H1 (cell line): ENCODE measurements around the gene VIT. TPM values are rescaled to one million over a fixed set of nuclear protein-coding genes. Genes with fewer than 3 reads are reported as not detected.
A peak's percentile ranks its signal among the peaks of the same experiment; 100 is the strongest.

Experiments used
- CTCF ChIA-PET: fragments of 300-600 bp; sonication (Branson Sonifier 250); formaldehyde crosslinking; loops from one replicate; lab custom pipeline; 2021; ENCODE audit not compliant: partially characterized antibody; lab: Charles Lee
- POLR2A ChIA-PET: fragments of 300-600 bp; sonication (Branson Sonifier 250); formaldehyde crosslinking; loops from one replicate; lab custom pipeline; 2021; ENCODE audit warnings: inconsistent platforms; ENCODE audit not compliant: partially characterized antibody; lab: Charles Lee
- DNase-seq, 2 experiments: peaks; one replicate each; pipeline versions ENCODE4 v3.0.0 to v3.0.0-alpha.2; 2010 to 2022; ENCODE audit warnings: low spot score in 2 of 2, low read depth in 1 of 2, mixed read lengths in 1 of 2
- FAIRE-seq: peaks from 2 replicates; lab custom pipeline; 2011; peaks lifted over from hg19 to GRCh38; lab: Jason Lieb, UNC
- H2AFZ ChIP-seq: 2 replicates; pipeline ENCODE4 v1.8.1; 2012; ENCODE audit warnings: low read length, inconsistent platforms
- H2AK5ac ChIP-seq: 2 replicates; pipeline ENCODE4 v1.6.1; 2013; ENCODE audit warnings: low read depth, low read length
- H2BK120ac ChIP-seq: replicated peaks from 2 replicates; pipeline ENCODE3; 2013; ENCODE audit warnings: low read depth, low read length, inconsistent platforms
- H2BK12ac ChIP-seq: 2 replicates; pipeline ENCODE4 v1.6.1; 2013; ENCODE audit warnings: low read depth, low read length
- H2BK15ac ChIP-seq: 2 replicates; pipeline ENCODE4 v1.6.1; 2013; ENCODE audit warnings: low read length
- H2BK20ac ChIP-seq: 2 replicates; pipeline ENCODE4 v1.6.1; 2013; ENCODE audit warnings: low read length
- H2BK5ac ChIP-seq: 2 replicates; pipeline ENCODE4 v1.6.1; 2013; ENCODE audit warnings: low read depth, low read length
- H3K14ac ChIP-seq: 2 replicates; pipeline ENCODE4 v1.6.1; 2013; ENCODE audit warnings: inconsistent platforms; ENCODE audit not compliant: insufficient read length
- H3K18ac ChIP-seq: 2 replicates; pipeline ENCODE4 v1.6.1; 2013; ENCODE audit warnings: low read length; ENCODE audit errors: extremely low read depth
- H3K23ac ChIP-seq: 2 replicates; pipeline ENCODE4 v1.6.1; 2013; ENCODE audit warnings: inconsistent platforms; ENCODE audit not compliant: insufficient read length
- H3K23me2 ChIP-seq: 2 replicates; pipeline ENCODE4 v1.6.1; 2013; ENCODE audit warnings: low read depth, low read length
- H3K27ac ChIP-seq: 2 replicates; pipeline ENCODE4 v1.6.1; 2011; ENCODE audit warnings: low read depth, low read length, inconsistent platforms
- H3K27me3 ChIP-seq, 4 experiments: replicated peaks in 1 of 4; 1 replicate in 1 of 4; 2 replicates in 3 of 4; pipeline versions ENCODE4 v1.6.1 to v1.8.1; 2011 to 2013; ENCODE audit warnings: low read length in 3 of 4, mild to moderate bottlenecking in 3 of 4, inconsistent platforms in 2 of 4, mixed read lengths in 2 of 4, moderate library complexity in 1 of 4; ENCODE audit not compliant: control insufficient read depth in 3 of 4, insufficient read depth in 3 of 4; ENCODE audit errors: extremely low read depth in 1 of 4
- H3K36me3 ChIP-seq, 4 experiments: 2 replicates each; pipeline versions ENCODE4 v1.6.1 to v1.8.1; 2011 to 2013; ENCODE audit warnings: mild to moderate bottlenecking in 4 of 4, low read length in 3 of 4, moderate library complexity in 2 of 4, control low read depth in 1 of 4, inconsistent platforms in 1 of 4; ENCODE audit not compliant: insufficient read depth in 4 of 4, control insufficient read depth in 2 of 4
- H3K4ac ChIP-seq: replicated peaks from 2 replicates; pipeline ENCODE3; 2013; ENCODE audit warnings: low read length, low read depth, mixed read lengths, inconsistent platforms; ENCODE audit not compliant: insufficient read length
- H3K4me1 ChIP-seq, 4 experiments: replicated peaks in 1 of 4; 1 replicate in 1 of 4; 2 replicates in 3 of 4; pipeline versions ENCODE4 v1.6.1 to v1.8.1; 2011 to 2013; ENCODE audit warnings: low read length in 3 of 4, inconsistent platforms in 2 of 4, mixed read lengths in 1 of 4; ENCODE audit not compliant: insufficient read depth in 4 of 4, control insufficient read depth in 3 of 4
- H3K4me2 ChIP-seq, 2 experiments: 2 replicates each; pipeline versions ENCODE4 v1.6.1 to v1.8.1; 2011 to 2013; ENCODE audit warnings: low read depth in 2 of 2, low read length in 2 of 2, control low read depth in 1 of 2, inconsistent platforms in 1 of 2, mild to moderate bottlenecking in 1 of 2; ENCODE audit not compliant: insufficient read depth in 1 of 2
- H3K4me3 ChIP-seq, 4 experiments: fragments of 200-600, 300-600 bp in 1 of 4; sonication (generic), shearing (Covaris generic), sonication (Bioruptor Twin) in 1 of 4; 2 replicates each; pipeline versions ENCODE4 v1.5.1 to v1.8.1; 2011 to 2016; ENCODE audit warnings: low read length in 4 of 4, low read depth in 3 of 4, control low read depth in 2 of 4, inconsistent platforms in 2 of 4, mild to moderate bottlenecking in 2 of 4, mixed read lengths in 1 of 4, moderate library complexity in 1 of 4; ENCODE audit not compliant: insufficient read depth in 2 of 4; ENCODE audit errors: extremely low read depth in 1 of 4
- H3K56ac ChIP-seq: replicated peaks from 2 replicates; pipeline ENCODE3; 2013; ENCODE audit warnings: low read depth, mild to moderate bottlenecking, mixed read lengths, low read length, inconsistent platforms; ENCODE audit not compliant: insufficient read length
- H3K79me1 ChIP-seq: 2 replicates; pipeline ENCODE4 v1.6.1; 2013; ENCODE audit warnings: low read depth, low read length, control low read depth
- H3K79me2 ChIP-seq, 2 experiments: 2 replicates each; pipeline versions ENCODE4 v1.6.1 to v1.8.1; 2012 to 2013; ENCODE audit warnings: low read length in 2 of 2, mild to moderate bottlenecking in 2 of 2, inconsistent platforms in 1 of 2; ENCODE audit not compliant: insufficient read depth in 2 of 2, control insufficient read depth in 1 of 2
- H3K9ac ChIP-seq, 4 experiments: replicated peaks in 1 of 4; 1 replicate in 1 of 4; 2 replicates in 3 of 4; pipeline versions ENCODE4 v1.6.1 to v1.8.1; 2011 to 2013; ENCODE audit warnings: low read depth in 3 of 4, low read length in 3 of 4, control low read depth in 2 of 4, mild to moderate bottlenecking in 2 of 4, moderate library complexity in 2 of 4, inconsistent platforms in 1 of 4; ENCODE audit errors: extremely low read depth in 1 of 4
- H3K9me3 ChIP-seq, 2 experiments: 2 replicates each; pipeline versions ENCODE4 v1.6.1 to v1.8.1; 2012 to 2013; ENCODE audit warnings: mild to moderate bottlenecking in 2 of 2, moderate library complexity in 2 of 2, control low read depth in 1 of 2, inconsistent platforms in 1 of 2, low read depth in 1 of 2, low read length in 1 of 2, mixed read lengths in 1 of 2; ENCODE audit not compliant: insufficient read depth in 2 of 2
- H4K20me1 ChIP-seq, 2 experiments: replicated peaks in 1 of 2; 2 replicates each; pipeline versions ENCODE3 to v1.8.1; 2011 to 2013; ENCODE audit warnings: inconsistent platforms in 2 of 2, low read length in 2 of 2, mild to moderate bottlenecking in 1 of 2; ENCODE audit not compliant: insufficient read depth in 2 of 2, control insufficient read depth in 1 of 2
- H4K5ac ChIP-seq: 2 replicates; pipeline ENCODE4 v1.6.1; 2013; ENCODE audit warnings: low read length, low read depth, mixed read lengths, inconsistent platforms; ENCODE audit not compliant: insufficient read length
- H4K8ac ChIP-seq: 2 replicates; pipeline ENCODE4 v1.8.0; 2013; ENCODE audit warnings: mild to moderate bottlenecking, moderate library complexity, low read length, inconsistent platforms; ENCODE audit not compliant: insufficient read depth; ENCODE audit errors: extremely low read depth
- H4K91ac ChIP-seq: replicated peaks from 2 replicates; pipeline ENCODE3; 2013; ENCODE audit warnings: low read length, mixed read lengths, inconsistent platforms; ENCODE audit not compliant: insufficient read length
- ASH2L ChIP-seq: fragments of 200-600, 300-600 bp; sonication (generic); IDR thresholded peaks from one replicate; pipeline ENCODE4 v1.7.1; 2017; ENCODE audit warnings: low read length
- CBX8 ChIP-seq: fragments of 300-800, 300-1000 bp; sonication (generic); IDR thresholded peaks from 2 replicates; pipeline ENCODE4 v1.7.1; 2016; ENCODE audit warnings: low read depth, low read length, borderline replicate concordance
- CHD2 ChIP-seq: IDR thresholded peaks from 2 replicates; pipeline ENCODE4 v1.6.1; 2012; ENCODE audit warnings: low read length, improper control_type of control experiment
- KDM4A ChIP-seq: IDR thresholded peaks from one replicate; pipeline ENCODE4 v1.7.1; 2012; ENCODE audit warnings: low read depth, mild to moderate bottlenecking, moderate library complexity, low read length, inconsistent platforms; ENCODE audit not compliant: severe bottlenecking
- KDM5A ChIP-seq: fragments of 200-600 bp; IDR thresholded peaks from 2 replicates; pipeline ENCODE4 v1.7.1; 2012; ENCODE audit warnings: mild to moderate bottlenecking, low read length, inconsistent platforms, mixed read lengths
- NRF1 ChIP-seq: IDR thresholded peaks from 2 replicates; pipeline ENCODE4 v1.6.1; 2011; ENCODE audit warnings: mild to moderate bottlenecking, low read depth, low read length, improper control_type of control experiment
- POU5F1 ChIP-seq: IDR thresholded peaks from 2 replicates; pipeline ENCODE4 v1.6.1; 2011; ENCODE audit warnings: low read depth, mild to moderate bottlenecking, low read length, moderate library complexity
- RAD21 ChIP-seq, 2 experiments: IDR thresholded peaks in 1 of 2; conservative IDR thresholded peaks in 1 of 2; 2 replicates each; pipeline ENCODE4 v1.6.1; 2011; ENCODE audit warnings: low read depth in 2 of 2, low read length in 2 of 2, improper control_type of control experiment in 1 of 2, inconsistent platforms in 1 of 2, mild to moderate bottlenecking in 1 of 2, moderate library complexity in 1 of 2
- SAP30 ChIP-seq: fragments of 300-600 bp; sonication (generic); IDR thresholded peaks from 2 replicates; pipeline ENCODE4 v1.7.1; 2012; ENCODE audit warnings: low read length, moderate library complexity, mild to moderate bottlenecking, inconsistent platforms; ENCODE audit not compliant: insufficient read depth, insufficient replicate concordance
- TBP ChIP-seq: IDR thresholded peaks from 2 replicates; pipeline ENCODE4 v1.6.1; 2011; ENCODE audit warnings: low read depth, low read length, improper control_type of control experiment
- TCF12 ChIP-seq: IDR thresholded peaks from 2 replicates; pipeline ENCODE4 v1.6.1; 2011; ENCODE audit warnings: low read depth, mild to moderate bottlenecking, low read length
- YY1 ChIP-seq: IDR thresholded peaks from 2 replicates; pipeline ENCODE4 v1.6.1; 2011; ENCODE audit warnings: low read depth, mild to moderate bottlenecking, low read length
- ZNF274 ChIP-seq: IDR thresholded peaks from 2 replicates; pipeline ENCODE4 v1.7.0; 2012; ENCODE audit warnings: low read length, borderline replicate concordance; ENCODE audit errors: extremely low read depth
- WGBS, 2 experiments: shearing (Covaris generic) in 1 of 2; methylation state at CpG; one replicate each; pipeline versions ENCODE4 v1.1.6 to v1.1.7; 2013 to 2015; ENCODE audit warnings: low lambda C conversion rate in 2 of 2, mixed read lengths in 2 of 2, inconsistent platforms in 1 of 2, low coverage in 1 of 2, missing lambda C conversion rate in 1 of 2; ENCODE audit not compliant: insufficient replicate concordance in 2 of 2, insufficient coverage in 1 of 2, insufficient read length in 1 of 2; ENCODE audit errors: extremely low coverage in 1 of 2, missing lambda C conversion rate in 1 of 2; 5-methylcytosine and 5-hydroxymethylcytosine counted together
- polyA plus RNA-seq, 7 experiments: library from polyadenylated mRNA; depleted of rRNA in 3 of 7; stranded (reverse) in 5 of 7; unstranded in 2 of 7; fragments of >200 nt in 5 of 7; fragments of 200-250 nt in 2 of 7; gene quantifications; 1 replicate in 5 of 7; 2 replicates in 1 of 7; 4 replicates in 1 of 7; pipeline versions ENCODE4 v1.2.1 to v1.2.3, GENCODE V29; 2011 to 2013; ENCODE audit warnings: missing spikeins in 2 of 7, mixed read lengths in 2 of 7
- total RNA-seq: library from RNA; stranded (reverse); fragmentation: NEBNext Ultra II Directional; extraction: Animal tissue kit (Norgen Biotek cat#: 25700); gene quantifications from 2 replicates; pipeline ENCODE4 v1.2.1, GENCODE V29; 2021

Gene VIT
- total and polyA plus RNA-seq, 2 of the 8 experiments (the other 6 are each of a cell fraction or from before 2014, with no cell fraction given): 0.03 TPM; not detected in 1

DNA sequence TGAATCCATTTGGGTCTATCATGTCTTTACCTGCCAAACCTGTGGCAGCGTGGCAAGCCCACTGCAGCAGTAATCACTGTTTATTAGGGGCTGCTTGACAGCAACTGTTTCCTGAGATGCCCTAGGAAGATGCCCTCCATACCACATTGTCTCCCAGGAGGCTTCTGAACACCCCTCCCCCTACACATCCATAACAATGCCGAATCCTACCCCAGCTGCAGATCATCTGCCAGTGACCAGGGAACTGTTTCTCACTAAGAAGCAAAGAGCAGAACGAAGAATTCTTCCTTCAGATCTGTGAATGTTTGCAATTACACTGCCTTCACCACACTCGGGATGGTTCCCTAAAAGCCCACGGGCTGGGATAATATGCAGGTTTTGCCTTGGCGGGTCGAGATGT is 127.8 kb downstream of the VIT start:
- Histone ChIP-seq H3K9ac (no peak overlapping the region), H2BK120ac (peak overlapping the region; percentile 30), H3K9me3 (no peaks in the 10 kb centered on the region), H4K20me1 (no peaks in the 10 kb centered on the region), H3K4me2 (peak overlapping the region; percentile 55 to 77), H3K23ac (no peak overlapping the region), H2AFZ (0 out of 2 replicates have a peak overlapping the region, but pooled peaks have one; percentile 29), H4K8ac (no peak overlapping the region), H2AK5ac (peak overlapping the region; percentile 91), H3K23me2 (no peaks in the 10 kb centered on the region; the same call in 1 of the 2 replicates), H3K4me3 (peak overlapping the region in 2 of 4 experiments; percentile 17 to 19; a peak in 2 of 8 replicates), H3K27me3 (no peaks in the 10 kb centered on the region), H4K5ac (peak overlapping the region; percentile 10), H3K36me3 (no peaks in the 10 kb centered on the region), H3K56ac (no peak overlapping the region), H4K91ac (peak overlapping the region; percentile 34), H2BK5ac (peak overlapping the region; percentile 83; the same call in 1 of the 2 replicates), H3K79me2 (no peaks in the 10 kb centered on the region), H3K4ac (peak overlapping the region; percentile 98), H2BK20ac (peak overlapping the region; percentile 74; the same call in 1 of the 2 replicates), H3K14ac (no peak overlapping the region), H3K18ac (peak overlapping the region; percentile 90), H3K4me1 (peaks cover 3 to 6% (median 4%) of the 10 kb centered on the region in 4 experiments; a peak in 6 of 7 replicates), H3K79me1 (no peaks in the 10 kb centered on the region), H3K27ac (no peak overlapping the region), H2BK12ac (peak overlapping the region; percentile 39; the same call in 1 of the 2 replicates), H2BK15ac (no peak overlapping the region; the same call in 1 of the 2 replicates)
- 70% methylated on average over 7 of the region's 7 CpGs; no CpG with 5 or more reads in 1 of the 2 experiments for WGBS, 2 experiments
- peak; percentile 71 for FAIRE-seq
- ChIA-PET CTCF (interaction anchor here (1.3 to 1.4 kb wide), 3 partner anchors 10 to 180 kb away, joined by 3 to 5 read pairs (median 4); no protein-coding TSS in a partner anchor), POLR2A (interaction anchor here (0.6 kb wide), 1 partner anchor 31 kb away, joined by 3 read pairs; no protein-coding TSS in a partner anchor)
- peak in 1 of 2 experiments; percentile 15 for DNase-seq
- TF ChIP-seq POU5F1 (peak; percentile 93), ASH2L (peak; percentile 83), TBP (no peak), RAD21 (IDR thresholded peaks at IDR 0.05 in 1 of 2, conservative IDR thresholded peaks at IDR 0.05 in 1 of 2; ENCODE audit: low read depth in 2 of 2, low read length in 2 of 2) (no peak), CBX8 (no peak), SAP30 (no peak), KDM4A (no peak), ZNF274 (no peak), CHD2 (no peak), TCF12 (peak; percentile 90), NRF1 (no peak), KDM5A (no peak), YY1 (no peak)
